Stimulated activated CD8-positive, alpha-beta memory T cell treated with anti-CD3 and anti-CD28 coated beads, Interleukin-12 subunit alpha, Interleukin-12 subunit beta, amount 100 ng/mL, for 4 hours (primary cell): ENCODE measurements around the gene GOLGA8N.

Source experiments
- DNase-seq: peaks from one replicate; pipeline ENCODE4 v3.0.0-alpha.2; 2020; ENCODE audit warnings: low read depth

GOLGA8N gene

GRCh38 chr15:32651229-32651837 lies 58.1 kb downstream of the GOLGA8N start:
- no peak for DNase-seq

- DNase-seq = no peak
These were observed 58.9 kb downstream of the GOLGA8N start for GRCh38 chr15:32652178-32652577.

- DNase-seq = no peak
These were observed 62.8 kb downstream of the GOLGA8N start for GRCh38 chr15:32656091-32656490.

DNA sequence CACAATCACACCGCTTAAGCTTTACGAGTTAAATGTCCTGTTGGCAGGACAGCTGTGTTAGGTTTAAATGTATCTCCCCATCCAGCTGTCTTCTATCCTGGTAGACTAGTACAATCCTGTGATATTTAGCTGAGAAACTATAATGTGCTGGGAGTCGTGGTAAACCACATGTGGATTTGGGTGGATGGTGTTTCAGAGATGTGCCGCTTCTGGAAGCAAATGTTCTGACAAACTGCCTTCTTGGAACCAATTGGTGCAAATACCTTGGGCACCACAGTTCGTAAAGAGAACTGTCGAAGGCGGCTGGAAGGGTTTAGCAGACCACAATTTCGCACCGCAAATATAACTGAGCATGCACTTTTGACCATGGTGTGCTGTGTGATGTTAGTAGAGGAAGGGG lies 63.2 kb downstream of the GOLGA8N start:
- no peak for DNase-seq
